Ovary (tissue), 9 donors: Measurements from ENCODE around the gene COPS2. TPM values are rescaled to one million over a fixed set of nuclear protein-coding genes. Genes with fewer than 3 reads are reported as not detected.

ENCODE experiments used
- DNase-seq, 5 donors: peaks; one replicate each; pipeline ENCODE4 v3.0.0-alpha.2; 2019 to 2020
- H3K27ac ChIP-seq, 2 donors: fragments of 200-600 bp; one replicate each; pipeline versions ENCODE4 v1.5.1 to v1.8.0; 2019 to 2022
- H3K27me3 ChIP-seq: fragments of 200-600 bp; one replicate; pipeline ENCODE4 v1.8.0; 2022
- H3K36me3 ChIP-seq: fragments of 200-600 bp; sonication (generic); one replicate; pipeline ENCODE4 v1.5.1; 2019
- H3K4me1 ChIP-seq: one replicate; pipeline ENCODE4 v1.8.1; 2013; ENCODE audit warnings: mild to moderate bottlenecking, moderate library complexity; ENCODE audit not compliant: insufficient read depth
- H3K4me3 ChIP-seq: fragments of 200-600 bp; sonication (generic); one replicate; pipeline ENCODE4 v1.5.1; 2017
- H3K9me3 ChIP-seq, 2 donors: fragments of 200-600 bp in 1 of 2; sonication (generic) in 1 of 2; one replicate each; pipeline versions ENCODE4 v1.5.1 to v1.8.1; 2013 to 2019; ENCODE audit warnings: mild to moderate bottlenecking in 1 of 2, moderate library complexity in 1 of 2
- EP300 ChIP-seq: sonication (generic); formaldehyde crosslinking; IDR thresholded peaks from one replicate; pipeline ENCODE4 v1.6.1; 2017; ENCODE audit warnings: antibody characterized with exemption
- POLR2A ChIP-seq: fragments of 450-650 bp; IDR thresholded peaks from one replicate; pipeline ENCODE4 v1.6.1; 2017; ENCODE audit warnings: antibody characterized with exemption, mild to moderate bottlenecking, moderate library complexity
- whole genome bisulfite sequencing, 3 donors: extraction: QIAGEN DNeasy Blood & Tissue Kit in 1 of 3; methylation state at CpG; one replicate each; pipeline versions ENCODE4 v1.1.5 to v1.1.7; 2013 to 2017; 5-methylcytosine and 5-hydroxymethylcytosine counted together
- intact Hi-C, 4 donors: fragments of 100-400 bp; cut with DNase I; formaldehyde crosslinking; loops; one replicate each; pipeline versions ENCODE4 v1.11.0 to v1.15.1; 2022 to 2023
- polyA plus RNA-seq, 2 donors: library from polyadenylated mRNA; stranded (reverse); fragments of 200-250 nt in 1 of 2; fragments of 350-450 nt in 1 of 2; fragmentation: Illumina TruSeq in 1 of 2; extraction: RNeasy Lipid Tissue Mini Kit (QIAGEN cat#74804) in 1 of 2; gene quantifications; one replicate each; pipeline ENCODE4 v1.2.3, GENCODE V29; 2013 to 2014
- total RNA-seq, 7 donors: library from RNA; depleted of rRNA in 2 of 7; stranded (reverse); fragments of >200 nt in 2 of 7; fragmentation: NEBNext Ultra II Directional in 3 of 7; extraction: Animal tissue kit (Norgen Biotek cat#: 25700) in 3 of 7; gene quantifications; one replicate each; pipeline versions ENCODE4 v1.1.0 to v1.2.4, GENCODE V29; 2016 to 2023
- TF ChIP-seq, protein P1 (sequence below), 3 donors: fragments of 450-650 bp in 2 of 3; fragments of 200-600 bp in 1 of 3; IDR thresholded peaks; one replicate each; pipeline versions ENCODE4 v1.5.1 to v1.8.0; 2016 to 2022; ENCODE audit warnings: antibody characterized with exemption in 3 of 3, mild to moderate bottlenecking in 1 of 3
- donor health status: DM: no; HTN: no; CAD: no; lungs with moderate emphysema.
- donor health status: DM: no; HTN: no; CAD: no.
- donor health status: Bipolar disorder and iron deficiency.
- donor health status: DM: yes; HTN: yes; CAD: no.
- donor health status: DM: no; HTN: no; CAD: no.
- donor health status: DM: yes; HTN: yes; CAD: no.

COPS2 gene
- total and polyA plus RNA-seq, 9 donors = 44.2 to 95.4 (median 80.0) TPM

GRCh38 chr15:49191892-49192291, 36.5 kb upstream of the COPS2 start:
- WGBS, 3 donors = 91 to 95% (median 92%) methylated on average over 2 of the region's 2 CpGs
- Histone ChIP-seq H3K9me3 (no peaks in the 10 kb centered on the region), H3K27me3 (no peaks in the 10 kb centered on the region), H3K36me3 (no peaks in the 10 kb centered on the region), H3K27ac (no peak overlapping the region), H3K4me1 (no peaks in the 10 kb centered on the region), H3K4me3 (no peak overlapping the region)
- intact Hi-C loops = no loop called here
- TF ChIP-seq, protein P1, sequence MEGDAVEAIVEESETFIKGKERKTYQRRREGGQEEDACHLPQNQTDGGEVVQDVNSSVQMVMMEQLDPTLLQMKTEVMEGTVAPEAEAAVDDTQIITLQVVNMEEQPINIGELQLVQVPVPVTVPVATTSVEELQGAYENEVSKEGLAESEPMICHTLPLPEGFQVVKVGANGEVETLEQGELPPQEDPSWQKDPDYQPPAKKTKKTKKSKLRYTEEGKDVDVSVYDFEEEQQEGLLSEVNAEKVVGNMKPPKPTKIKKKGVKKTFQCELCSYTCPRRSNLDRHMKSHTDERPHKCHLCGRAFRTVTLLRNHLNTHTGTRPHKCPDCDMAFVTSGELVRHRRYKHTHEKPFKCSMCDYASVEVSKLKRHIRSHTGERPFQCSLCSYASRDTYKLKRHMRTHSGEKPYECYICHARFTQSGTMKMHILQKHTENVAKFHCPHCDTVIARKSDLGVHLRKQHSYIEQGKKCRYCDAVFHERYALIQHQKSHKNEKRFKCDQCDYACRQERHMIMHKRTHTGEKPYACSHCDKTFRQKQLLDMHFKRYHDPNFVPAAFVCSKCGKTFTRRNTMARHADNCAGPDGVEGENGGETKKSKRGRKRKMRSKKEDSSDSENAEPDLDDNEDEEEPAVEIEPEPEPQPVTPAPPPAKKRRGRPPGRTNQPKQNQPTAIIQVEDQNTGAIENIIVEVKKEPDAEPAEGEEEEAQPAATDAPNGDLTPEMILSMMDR (IDR thresholded peaks at IDR 0.05) = no peak
- TF ChIP-seq POLR2A (no peak), EP300 (no peak)
- no peak for DNase-seq

DNA sequence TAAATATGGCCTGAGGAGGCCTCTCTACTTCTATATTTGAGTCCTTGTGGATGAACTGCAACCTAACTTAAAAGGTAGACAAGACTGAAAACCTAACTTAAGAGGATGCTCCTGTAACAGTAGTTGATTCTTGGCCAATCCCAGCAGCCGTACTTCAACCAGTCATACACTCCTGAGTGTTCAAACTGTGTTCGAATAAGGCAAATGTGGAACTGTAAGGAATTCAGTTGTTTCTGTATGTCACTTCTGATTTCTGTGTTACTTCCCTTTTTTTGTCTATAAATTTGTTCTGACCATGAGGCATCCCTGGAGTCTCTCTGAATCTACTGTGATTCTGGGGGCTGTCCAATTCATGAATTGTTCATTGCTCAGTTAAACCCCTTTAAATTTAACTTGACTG, 35.2 kb upstream of the COPS2 start:
- H3K9me3 ChIP-seq = no peaks in the 10 kb centered on the region
- no peaks in the 10 kb centered on the region for H3K36me3 ChIP-seq
- TF ChIP-seq, protein P1 (IDR thresholded peaks at IDR 0.05) = no peak
- TF ChIP-seq POLR2A (no peak), EP300 (no peak)

DNA sequence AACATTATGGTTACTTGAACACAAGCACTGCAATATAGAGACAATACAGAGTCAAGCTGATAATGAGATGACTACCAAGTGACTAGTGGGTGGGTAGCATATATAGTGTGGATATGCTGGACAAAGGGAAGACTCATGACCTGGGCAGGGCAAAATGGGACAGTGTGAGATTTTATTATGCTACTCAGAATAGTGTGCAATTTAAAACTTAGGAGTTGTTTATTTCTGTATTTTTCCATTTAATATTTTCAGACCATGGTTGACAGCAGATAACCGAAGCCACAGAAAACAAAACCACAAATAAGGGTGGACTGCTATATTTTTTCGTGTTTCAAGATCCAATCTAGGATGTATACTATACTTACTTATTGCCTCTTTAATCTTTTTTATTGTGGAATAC, 34.2 kb upstream of the COPS2 start:
- H3K9me3 ChIP-seq = no peaks in the 10 kb centered on the region
- DNase-seq = no peak

More for the DNA sequence above, 35.2 kb upstream of the COPS2 start:
- H3K4me1 ChIP-seq = no peaks in the 10 kb centered on the region
- H3K27ac ChIP-seq = no peak overlapping the region
- H3K27me3 ChIP-seq = no peaks in the 10 kb centered on the region
- WGBS, 3 donors = 88 to 92% (median 90%) methylated on average over 2 of the region's 2 CpGs
- H3K4me3 ChIP-seq = no peak overlapping the region
- intact Hi-C loops = no loop called here
- DNase-seq = no peak

DNA sequence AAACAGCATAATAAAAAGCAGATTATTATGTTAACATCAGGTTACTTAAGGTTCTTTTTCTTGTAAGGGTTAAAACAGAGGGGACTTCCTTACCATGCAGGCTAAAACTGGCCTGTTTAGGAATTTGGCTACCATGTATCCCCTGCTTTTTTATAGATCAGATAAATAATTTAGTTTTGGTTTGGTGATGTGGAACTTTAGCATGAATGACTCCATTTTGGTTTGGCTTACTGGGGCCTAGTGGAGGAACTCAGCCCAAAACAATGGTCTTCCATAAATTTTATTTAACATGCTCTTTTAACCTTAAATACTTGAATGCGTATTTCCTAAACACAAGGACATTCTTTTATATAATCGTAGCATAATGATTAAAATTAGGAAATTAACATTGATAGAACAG, 33.5 kb upstream of the COPS2 start:
- Histone ChIP-seq H3K9me3 (no peaks in the 10 kb centered on the region), H3K27me3 (no peaks in the 10 kb centered on the region), H3K4me3 (no peak overlapping the region), H3K27ac (no peak overlapping the region), H3K4me1 (no peaks in the 10 kb centered on the region), H3K36me3 (no peaks in the 10 kb centered on the region)
- DNase-seq = no peak
- WGBS, 3 donors = 96 to 98% (median 96%) methylated on average over 2 of the region's 2 CpGs
- TF ChIP-seq, protein P1 (IDR thresholded peaks at IDR 0.05) = no peak
- TF ChIP-seq EP300 (no peak), POLR2A (no peak)
- intact Hi-C loops = no loop called here

More for the DNA sequence above, 34.2 kb upstream of the COPS2 start:
- intact Hi-C loops = no loop called here
- TF ChIP-seq EP300 (no peak), POLR2A (no peak)
- TF ChIP-seq, protein P1 (IDR thresholded peaks at IDR 0.05) = no peak
- Histone ChIP-seq H3K4me1 (no peaks in the 10 kb centered on the region), H3K27me3 (no peaks in the 10 kb centered on the region), H3K4me3 (no peak overlapping the region), H3K27ac (no peak overlapping the region), H3K36me3 (no peaks in the 10 kb centered on the region)
- WGBS, 3 donors = 92 to 96% (median 95%) methylated on average over 2 of the region's 2 CpGs
